ENCODE measurements around the gene BMPR1B. TPM values are rescaled to one million over a fixed set of nuclear protein-coding genes. Genes with fewer than 3 reads are reported as not detected.

Gene BMPR1B
- total RNA-seq, 2 experiments from 2014 or later, result not detected

- no peak for DNase-seq
- POLR2A ChIA-PET, result no interaction called here
- H3K27me3 Mint-ChIP-seq, result no peaks in the 10 kb centered on the region
Observed at GRCh38 chr4:95050980-95051701, 293.4 kb downstream of the BMPR1B start.

DNA sequence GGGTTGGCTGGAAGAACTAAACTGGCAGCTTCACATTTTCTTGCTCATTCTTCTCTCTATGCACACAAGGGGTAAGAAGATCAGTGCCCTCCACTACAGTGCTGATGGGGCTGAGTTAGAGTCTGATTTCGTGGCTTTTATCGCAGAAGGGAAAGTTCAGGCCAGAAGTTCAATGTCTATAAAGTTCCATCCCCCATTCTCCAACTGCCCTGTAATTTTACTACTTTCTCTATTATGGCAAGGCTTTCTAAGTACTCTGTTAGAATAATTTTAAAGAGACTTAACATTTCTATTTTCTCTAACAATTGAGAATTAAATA, 293.9 kb downstream of the BMPR1B start:
- DNase-seq, result no peak
- TF ChIP-seq, protein P1, sequence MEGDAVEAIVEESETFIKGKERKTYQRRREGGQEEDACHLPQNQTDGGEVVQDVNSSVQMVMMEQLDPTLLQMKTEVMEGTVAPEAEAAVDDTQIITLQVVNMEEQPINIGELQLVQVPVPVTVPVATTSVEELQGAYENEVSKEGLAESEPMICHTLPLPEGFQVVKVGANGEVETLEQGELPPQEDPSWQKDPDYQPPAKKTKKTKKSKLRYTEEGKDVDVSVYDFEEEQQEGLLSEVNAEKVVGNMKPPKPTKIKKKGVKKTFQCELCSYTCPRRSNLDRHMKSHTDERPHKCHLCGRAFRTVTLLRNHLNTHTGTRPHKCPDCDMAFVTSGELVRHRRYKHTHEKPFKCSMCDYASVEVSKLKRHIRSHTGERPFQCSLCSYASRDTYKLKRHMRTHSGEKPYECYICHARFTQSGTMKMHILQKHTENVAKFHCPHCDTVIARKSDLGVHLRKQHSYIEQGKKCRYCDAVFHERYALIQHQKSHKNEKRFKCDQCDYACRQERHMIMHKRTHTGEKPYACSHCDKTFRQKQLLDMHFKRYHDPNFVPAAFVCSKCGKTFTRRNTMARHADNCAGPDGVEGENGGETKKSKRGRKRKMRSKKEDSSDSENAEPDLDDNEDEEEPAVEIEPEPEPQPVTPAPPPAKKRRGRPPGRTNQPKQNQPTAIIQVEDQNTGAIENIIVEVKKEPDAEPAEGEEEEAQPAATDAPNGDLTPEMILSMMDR (IDR thresholded peaks at IDR 0.05), result no peak
- ATAC-seq (ENCODE audit: poor library complexity), result no peak
- Histone ChIP-seq H3K4me3 (ENCODE audit: low read length) (no peak overlapping the region), H3K9me3 (ENCODE audit: control insufficient read depth in 1 of 2, insufficient read depth in 1 of 2, low read length in 2 of 2) (peaks cover 0 to 3% of the 10 kb centered on the region in 2 experiments), H3K36me3 (ENCODE audit: insufficient read depth, low read length) (no peaks in the 10 kb centered on the region), H3K27me3 (ENCODE audit: control insufficient read depth in 1 of 2, insufficient read depth in 2 of 2, low read length in 2 of 2) (no peaks in the 10 kb centered on the region), H3K27ac (ENCODE audit: low read depth in 1 of 2, low read length in 2 of 2) (no peak overlapping the region), H3K4me1 (ENCODE audit: insufficient read depth, low read length) (no peaks in the 10 kb centered on the region)
- POLR2A ChIA-PET, result no interaction called here
- Mint-ChIP-seq H3K27me3 (no peaks in the 10 kb centered on the region), H3K4me3 (no peak overlapping the region), H3K4me1 (ENCODE audit: low read depth) (no peaks in the 10 kb centered on the region), H3K27ac (no peak overlapping the region), H3K9me3 (no peaks in the 10 kb centered on the region), H3K36me3 (ENCODE audit: low read depth) (no peaks in the 10 kb centered on the region)
- CTCF ChIA-PET, result no interaction called here
- intact Hi-C loops (cut with DNase I, micrococcal nuclease), result no loop called here

More at GRCh38 chr4:95050980-95051701, 293.4 kb downstream of the BMPR1B start:
- Mint-ChIP-seq H3K4me3 (no peak overlapping the region), H3K27ac (no peak overlapping the region), H3K4me1 (ENCODE audit: low read depth) (no peaks in the 10 kb centered on the region), H3K9me3 (no peaks in the 10 kb centered on the region), H3K36me3 (ENCODE audit: low read depth) (no peaks in the 10 kb centered on the region)
- Histone ChIP-seq H3K36me3 (ENCODE audit: insufficient read depth, low read length) (no peaks in the 10 kb centered on the region), H3K27ac (ENCODE audit: low read depth in 1 of 2, low read length in 2 of 2) (no peak overlapping the region), H3K4me1 (ENCODE audit: insufficient read depth, low read length) (no peaks in the 10 kb centered on the region), H3K9me3 (ENCODE audit: control insufficient read depth in 1 of 2, insufficient read depth in 1 of 2, low read length in 2 of 2) (peaks cover 0 to 3% of the 10 kb centered on the region in 2 experiments), H3K4me3 (ENCODE audit: low read length) (no peak overlapping the region), H3K27me3 (ENCODE audit: control insufficient read depth in 1 of 2, insufficient read depth in 2 of 2, low read length in 2 of 2) (no peaks in the 10 kb centered on the region)
- TF ChIP-seq, protein P1 (IDR thresholded peaks at IDR 0.05), result no peak
- intact Hi-C loops (cut with DNase I, micrococcal nuclease), result no loop called here
- no peak for ATAC-seq (ENCODE audit: poor library complexity)
- CTCF ChIA-PET, result no interaction called here

- H3K27me3 Mint-ChIP-seq, result no peaks in the 10 kb centered on the region
- TF ChIP-seq, protein P1 (IDR thresholded peaks at IDR 0.05), result no peak
- no peaks in the 10 kb centered on the region for H3K9me3 Mint-ChIP-seq
- POLR2A ChIA-PET, result no interaction called here
- no peak for ATAC-seq (ENCODE audit: poor library complexity)
- no peaks in the 10 kb centered on the region for H3K27me3 ChIP-seq (ENCODE audit: control insufficient read depth in 1 of 2, insufficient read depth in 2 of 2, low read length in 2 of 2)
- no peaks in the 10 kb centered on the region for H3K4me1 Mint-ChIP-seq (ENCODE audit: low read depth)
- no peaks in the 10 kb centered on the region for H3K36me3 ChIP-seq (ENCODE audit: insufficient read depth, low read length)
- DNase-seq, result no peak
- no peak overlapping the region for H3K4me3 ChIP-seq (ENCODE audit: low read length)
- no peak overlapping the region for H3K27ac ChIP-seq (ENCODE audit: low read depth in 1 of 2, low read length in 2 of 2)
- H3K36me3 Mint-ChIP-seq (ENCODE audit: low read depth), result no peaks in the 10 kb centered on the region
- no peaks in the 10 kb centered on the region for H3K4me1 ChIP-seq (ENCODE audit: insufficient read depth, low read length)
- CTCF ChIA-PET, result no interaction called here
- H3K27ac Mint-ChIP-seq, result no peak overlapping the region
- intact Hi-C loops (cut with DNase I, micrococcal nuclease), result no loop called here
- no peak overlapping the region for H3K4me3 Mint-ChIP-seq
- H3K9me3 ChIP-seq (ENCODE audit: control insufficient read depth in 1 of 2, insufficient read depth in 1 of 2, low read length in 2 of 2), result no peaks in the 10 kb centered on the region
Observed at GRCh38 chr4:95058991-95059390, 301.2 kb downstream of the BMPR1B start.
